Measurements from ENCODE around the gene KLF11. TPM values are rescaled to one million over a fixed set of nuclear protein-coding genes. Genes with fewer than 3 reads are reported as not detected.

Gene KLF11
- total and polyA plus RNA-seq, 7 donors: 7.0 to 27.0 (median 11.8) TPM

- DNase-seq (no peak), ATAC-seq (no peak)
- TF ChIP-seq CTCF (IDR thresholded peaks at IDR 0.05): no peak
- WGBS, 3 donors: 68 to 77% (median 73%) methylated on average over 4 of the region's 4 CpGs
- H3K4me1 ChIP-seq: peaks cover 14% of the 10 kb centered on the region
- H3K27me3 ChIP-seq (ENCODE audit: insufficient read depth in 3 of 3, low read length in 2 of 3): peaks cover 0 to 2% (median 0%) of the 10 kb centered on the region in 3 donors
- no peak overlapping the region for H3K4me3 ChIP-seq
- no peaks in the 10 kb centered on the region for H3K9me3 ChIP-seq
- peaks cover 4 to 56% of the 10 kb centered on the region in 2 donors for H3K36me3 ChIP-seq (ENCODE audit: insufficient read depth in 1 of 2, low read depth in 1 of 2)
- intact Hi-C loops (cut with DNase I): no loop called here
- no peak overlapping the region for H3K27ac ChIP-seq
Measured at GRCh38 chr2:10053351-10053750, 10.0 kb downstream of the KLF11 start.

GRCh38 chr2:10054424-10054823, 11.1 kb downstream of the KLF11 start:
- Histone ChIP-seq H3K27ac (no peak overlapping the region), H3K36me3 (ENCODE audit: insufficient read depth in 1 of 2, low read depth in 1 of 2) (peaks cover 0 to 48% of the 10 kb centered on the region in 2 donors), H3K27me3 (ENCODE audit: insufficient read depth in 3 of 3, low read length in 2 of 3) (peaks cover 0 to 2% (median 0%) of the 10 kb centered on the region in 3 donors), H3K4me3 (no peak overlapping the region), H3K9me3 (no peaks in the 10 kb centered on the region), H3K4me1 (peaks cover 14% of the 10 kb centered on the region)
- intact Hi-C loops (cut with DNase I): no loop called here
- ATAC-seq: no peak
- 82 to 86% (median 83%) methylated on average over 7 of the region's 7 CpGs for WGBS, 3 donors
- no peak for TF ChIP-seq CTCF (IDR thresholded peaks at IDR 0.05)
- DNase-seq: no peak

GRCh38 chr2:10054976-10055375, 11.6 kb downstream of the KLF11 start:
- H3K4me1 ChIP-seq: peaks cover 14% of the 10 kb centered on the region
- no peak for ATAC-seq
- peaks cover 0 to 42% of the 10 kb centered on the region in 2 donors for H3K36me3 ChIP-seq (ENCODE audit: insufficient read depth in 1 of 2, low read depth in 1 of 2)
- H3K27me3 ChIP-seq (ENCODE audit: insufficient read depth in 3 of 3, low read length in 2 of 3): peaks cover 0 to 2% (median 0%) of the 10 kb centered on the region in 3 donors
- no peak overlapping the region for H3K4me3 ChIP-seq
- TF ChIP-seq CTCF (IDR thresholded peaks at IDR 0.05): no peak
- H3K9me3 ChIP-seq: no peaks in the 10 kb centered on the region
- intact Hi-C loops (cut with DNase I): no loop called here
- H3K27ac ChIP-seq: no peak overlapping the region
- WGBS, 3 donors: 84 to 92% (median 85%) methylated on average over 7 of the region's 7 CpGs
- no peak for DNase-seq

GRCh38 chr2:10056439-10056838, 13.1 kb downstream of the KLF11 start:
- DNase-seq: no peak

More at GRCh38 chr2:10056439-10056838, 13.1 kb downstream of the KLF11 start:
- no peak overlapping the region for H3K27ac ChIP-seq
- H3K27me3 ChIP-seq (ENCODE audit: insufficient read depth in 3 of 3, low read length in 2 of 3): peaks cover 0 to 2% (median 0%) of the 10 kb centered on the region in 3 donors
- no peaks in the 10 kb centered on the region for H3K9me3 ChIP-seq
- H3K36me3 ChIP-seq (ENCODE audit: insufficient read depth in 1 of 2, low read depth in 1 of 2): peaks cover 0 to 37% of the 10 kb centered on the region in 2 donors
- no peak overlapping the region for H3K4me3 ChIP-seq
- 56 to 57% (median 57%) methylated on average over 11 of the region's 11 CpGs for WGBS, 3 donors
- intact Hi-C loops (cut with DNase I): no loop called here
- H3K4me1 ChIP-seq: peaks cover 22% of the 10 kb centered on the region
- no peak for ATAC-seq
- no peak for TF ChIP-seq CTCF (IDR thresholded peaks at IDR 0.05)
